A673 (cell line): ENCODE results near the gene TEX48. TPM values are rescaled to one million over a fixed set of nuclear protein-coding genes. Genes with fewer than 3 reads are reported as not detected.

ENCODE experiments used
- BruUV-seq: library from RNA; stranded (reverse); fragments of 400-500 nt; replicated peaks from 2 replicates; lab custom pipeline; 2021; lab: Mats Ljungman, UMichigan
- CTCF ChIA-PET: fragments of 300-600 bp; sonication (Branson Sonifier 250); formaldehyde crosslinking; loops from one replicate; lab custom pipeline; 2022; ENCODE audit warnings: antibody characterized with exemption; lab: Charles Lee
- POLR2A ChIA-PET: fragments of 300-600 bp; sonication (Branson Sonifier 250); formaldehyde crosslinking; loops from one replicate; lab custom pipeline; 2022; ENCODE audit warnings: antibody characterized with exemption; ENCODE audit not compliant: low non-redundant PET; lab: Charles Lee
- DNase-seq: peaks from one replicate; pipeline ENCODE4 v3.0.0-alpha.2; 2015; ENCODE audit warnings: low spot score
- H3K27ac ChIP-seq: fragments of 200-600 bp; sonication (generic); 2 replicates; pipeline ENCODE4 v1.5.1; 2016; ENCODE audit warnings: mixed run types, low read depth, mild to moderate bottlenecking, mixed read lengths, antibody characterized with exemption, low read length; ENCODE audit not compliant: poor library complexity, severe bottlenecking
- H3K27me3 ChIP-seq: fragments of 200-600 bp; sonication (generic); replicated peaks from 2 replicates; pipeline ENCODE4 v1.6.1; 2017; ENCODE audit warnings: mixed run types, low read depth, mild to moderate bottlenecking, mixed read lengths, antibody characterized with exemption, low read length; ENCODE audit not compliant: insufficient read depth, poor library complexity
- H3K36me3 ChIP-seq: fragments of 200-600 bp; sonication (generic); 2 replicates; pipeline ENCODE4 v1.6.1; 2016; ENCODE audit warnings: mixed run types, mild to moderate bottlenecking, mixed read lengths, antibody characterized with exemption, low read length; ENCODE audit not compliant: insufficient read depth, poor library complexity, severe bottlenecking
- H3K4me1 ChIP-seq: fragments of 200-600 bp; sonication (generic); 2 replicates; pipeline ENCODE4 v1.6.1; 2017; ENCODE audit warnings: mixed run types, mild to moderate bottlenecking, mixed read lengths, antibody characterized with exemption, low read length; ENCODE audit not compliant: insufficient read depth, poor library complexity, severe bottlenecking
- H3K4me3 ChIP-seq: fragments of 200-600 bp; sonication (generic); 2 replicates; pipeline ENCODE4 v1.5.1; 2016; ENCODE audit warnings: low read depth, mixed run types, mild to moderate bottlenecking, mixed read lengths, low read length; ENCODE audit not compliant: poor library complexity, severe bottlenecking
- H3K9me3 ChIP-seq: fragments of 200-600 bp; sonication (generic); 2 replicates; pipeline ENCODE4 v1.6.1; 2016; ENCODE audit warnings: mixed run types, low read depth, mild to moderate bottlenecking, mixed read lengths, antibody characterized with exemption, low read length; ENCODE audit not compliant: poor library complexity, severe bottlenecking
- CTCF ChIP-seq: fragments of 300-800, 200-600 bp; sonication (generic); conservative IDR thresholded peaks from 2 replicates; pipeline ENCODE4 v1.5.1; 2017; ENCODE audit warnings: low read depth, mild to moderate bottlenecking, antibody characterized with exemption, low read length, moderate library complexity, mixed read lengths
- EZH2 ChIP-seq: fragments of 200-600 bp; sonication (generic); IDR thresholded peaks from 2 replicates; pipeline ENCODE4 v1.6.1; 2017; ENCODE audit warnings: borderline replicate concordance, low read depth, mild to moderate bottlenecking, mixed read lengths, antibody characterized with exemption, low read length; ENCODE audit not compliant: poor library complexity, severe bottlenecking
- intact Hi-C: fragments of 100-400 bp; cut with micrococcal nuclease; formaldehyde crosslinking; loops from one replicate; pipeline ENCODE4 v1.10.0; 2022; ENCODE audit not compliant: unreplicated experiment
- total RNA-seq: library from RNA; stranded (reverse); gene quantifications from 2 replicates; pipeline ENCODE4 v1.2.3, GENCODE V29; 2021

The TEX48 gene
- total RNA-seq, 1 experiment from 2014 or later: not detected

GRCh38 chr9:114662081-114662989 is 19.7 kb downstream of the TEX48 start:
- Histone ChIP-seq H3K27ac (no peak overlapping the region), H3K9me3 (no peaks in the 10 kb centered on the region), H3K4me1 (no peaks in the 10 kb centered on the region), H3K4me3 (no peak overlapping the region), H3K27me3 (no peaks in the 10 kb centered on the region), H3K36me3 (no peaks in the 10 kb centered on the region)
- CTCF ChIA-PET: interaction anchor here (0.7 kb wide), 1 partner anchor 239 kb away, joined by 3 read pairs; no protein-coding TSS in a partner anchor
- intact Hi-C loops: loop anchor here (1.0 to 5.0 kb wide), 2 partner anchors 245 to 352 kb away; no protein-coding TSS in a partner anchor
- DNase-seq: peak; percentile 71
- no TSS peak for BruUV-seq
- POLR2A ChIA-PET: no interaction called here
- TF ChIP-seq EZH2: no peak
- peak; percentile 87 for TF ChIP-seq CTCF

GRCh38 chr9:114657705-114658104 is 24.3 kb downstream of the TEX48 start, which contains the start of gene TEX53:
Gene TEX53, minus strand, starts transcription at chr9:114657805. Its CDS starts 31 bp downstream, at chr9:114657774.
- POLR2A ChIA-PET: no interaction called here
- no TSS peak for BruUV-seq

GRCh38 chr9:114656301-114656700 is 25.7 kb downstream of the TEX48 start:
- no peak for DNase-seq
- no peak overlapping the region for H3K4me3 ChIP-seq
- CTCF ChIA-PET: interaction anchor here (1.6 kb wide), 1 partner anchor 250 kb away, joined by 3 read pairs; no protein-coding TSS in a partner anchor
- H3K9me3 ChIP-seq: no peaks in the 10 kb centered on the region
- H3K4me1 ChIP-seq: no peaks in the 10 kb centered on the region
- no peaks in the 10 kb centered on the region for H3K27me3 ChIP-seq
- BruUV-seq: no TSS peak
- no peak for TF ChIP-seq CTCF
- no peak for TF ChIP-seq EZH2
- no peaks in the 10 kb centered on the region for H3K36me3 ChIP-seq
- intact Hi-C loops: no loop called here
- POLR2A ChIA-PET: no interaction called here
- no peak overlapping the region for H3K27ac ChIP-seq

More at GRCh38 chr9:114657705-114658104, 24.3 kb downstream of the TEX48 start, which contains the start of gene TEX53:
- Histone ChIP-seq H3K27me3 (no peaks in the 10 kb centered on the region), H3K4me1 (no peaks in the 10 kb centered on the region), H3K9me3 (no peaks in the 10 kb centered on the region), H3K27ac (no peak within 1 kb of the TSS), H3K4me3 (no peak within 1 kb of the TSS), H3K36me3 (no peaks in the 10 kb centered on the region)
- CTCF ChIA-PET: no interaction called here
- intact Hi-C loops: no loop called here
- no peak for DNase-seq
- TF ChIP-seq EZH2 (no peak), CTCF (no peak)
